Effector CD8-positive, alpha-beta T cell (primary cell): ENCODE results near the gene DIP2C.
"Not testable (repeated sequence)": the region's sequence is repeated elsewhere in the genome, so short reads cannot be mapped to it uniquely, and the experiment has no call there.

Source experiments
- DNase-seq: peaks from one replicate; lab custom pipeline; 2025; lab: John Stamatoyannopoulos, UW

Gene DIP2C

DNA sequence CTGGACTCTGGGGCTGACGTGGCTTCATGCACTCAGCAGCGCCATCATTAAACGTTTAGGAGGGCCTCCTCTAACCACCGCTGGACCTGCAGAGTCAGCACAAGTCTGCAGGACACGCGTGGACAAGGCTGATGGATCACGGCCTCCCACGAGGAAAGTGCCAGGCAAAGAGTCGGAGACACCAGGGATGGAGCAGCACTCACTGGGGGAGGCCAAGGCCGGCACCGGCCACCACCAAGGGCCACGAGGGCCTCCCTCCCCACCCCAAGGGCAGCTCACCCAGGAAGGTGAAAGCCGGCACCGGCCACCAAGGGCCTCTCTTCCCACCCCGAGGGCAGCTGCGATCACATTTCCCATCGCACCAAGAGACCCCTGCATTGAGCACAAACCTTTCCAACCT is 91.5 kb downstream of the DIP2C start:
- DNase-seq: no peak

DNA sequence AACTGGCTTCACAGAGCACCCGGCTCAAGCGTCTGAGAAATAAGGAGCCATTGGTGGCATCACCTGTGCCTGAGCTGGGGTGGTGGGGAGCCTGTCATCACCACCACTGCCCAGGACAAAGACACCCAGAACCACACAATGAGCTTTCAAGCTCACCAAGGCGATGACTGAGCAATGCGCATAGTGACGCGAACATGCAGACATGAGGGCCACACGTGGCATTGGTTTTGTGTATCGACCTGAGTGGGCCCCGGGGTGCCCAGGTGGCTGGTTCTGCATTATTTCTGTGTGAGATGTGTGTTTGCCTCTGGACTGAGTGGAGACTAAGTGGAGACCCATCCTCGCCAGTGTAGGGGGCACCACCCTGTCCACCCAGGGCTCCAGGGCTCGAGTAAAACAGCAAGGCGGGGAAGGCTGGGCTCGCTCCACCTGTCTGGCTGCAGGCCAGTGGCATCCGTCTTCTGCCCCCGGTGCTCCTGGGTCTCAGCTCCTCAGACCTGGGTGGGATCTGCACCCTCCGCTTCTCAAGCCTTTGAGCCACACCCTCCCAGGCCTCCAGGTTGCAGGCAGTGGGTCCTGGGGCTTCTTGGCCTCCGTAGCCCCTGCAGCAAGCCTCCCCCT is 92.6 kb downstream of the DIP2C start:
- DNase-seq: no peak

DNA sequence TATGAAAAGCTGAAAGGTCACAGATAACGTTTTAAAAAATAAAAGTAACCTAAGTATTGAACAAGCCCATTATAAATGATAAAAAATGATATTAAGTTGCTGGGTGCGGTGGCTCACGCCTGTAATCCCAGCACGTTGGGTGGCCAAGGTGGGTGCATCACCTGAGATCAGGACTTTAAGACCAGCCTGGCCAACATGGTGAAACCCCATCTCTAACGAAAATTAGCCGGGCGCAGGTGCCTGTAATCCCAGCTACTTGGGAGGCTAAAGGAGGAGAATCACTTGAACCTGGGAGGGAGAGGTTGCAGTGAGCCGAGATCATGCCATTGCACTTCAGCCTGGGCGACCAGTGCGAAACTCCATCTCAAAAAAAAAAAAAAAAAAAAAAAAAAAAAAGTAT is 93.3 kb downstream of the DIP2C start:
- not testable (repeated sequence) for DNase-seq

DNA sequence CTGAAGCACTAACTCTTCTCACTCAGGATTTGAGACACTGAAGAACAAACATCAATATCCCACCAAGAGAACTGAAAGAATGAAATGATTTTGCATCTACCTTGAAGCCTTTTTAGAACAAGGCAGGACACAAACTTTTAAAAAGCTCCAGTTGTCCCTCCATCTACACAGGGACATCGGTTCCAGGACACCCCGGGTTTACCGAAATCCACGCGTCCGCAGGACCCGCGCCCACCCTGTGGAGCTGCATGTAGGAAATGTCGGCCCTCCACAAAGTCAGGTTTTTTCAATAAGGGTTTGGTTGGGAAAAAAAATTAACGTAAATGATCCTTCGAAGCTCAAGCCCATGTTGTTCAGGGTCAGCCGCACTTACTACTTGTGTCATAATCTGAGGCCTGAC is 94.0 kb downstream of the DIP2C start:
- DNase-seq: no peak

DNA sequence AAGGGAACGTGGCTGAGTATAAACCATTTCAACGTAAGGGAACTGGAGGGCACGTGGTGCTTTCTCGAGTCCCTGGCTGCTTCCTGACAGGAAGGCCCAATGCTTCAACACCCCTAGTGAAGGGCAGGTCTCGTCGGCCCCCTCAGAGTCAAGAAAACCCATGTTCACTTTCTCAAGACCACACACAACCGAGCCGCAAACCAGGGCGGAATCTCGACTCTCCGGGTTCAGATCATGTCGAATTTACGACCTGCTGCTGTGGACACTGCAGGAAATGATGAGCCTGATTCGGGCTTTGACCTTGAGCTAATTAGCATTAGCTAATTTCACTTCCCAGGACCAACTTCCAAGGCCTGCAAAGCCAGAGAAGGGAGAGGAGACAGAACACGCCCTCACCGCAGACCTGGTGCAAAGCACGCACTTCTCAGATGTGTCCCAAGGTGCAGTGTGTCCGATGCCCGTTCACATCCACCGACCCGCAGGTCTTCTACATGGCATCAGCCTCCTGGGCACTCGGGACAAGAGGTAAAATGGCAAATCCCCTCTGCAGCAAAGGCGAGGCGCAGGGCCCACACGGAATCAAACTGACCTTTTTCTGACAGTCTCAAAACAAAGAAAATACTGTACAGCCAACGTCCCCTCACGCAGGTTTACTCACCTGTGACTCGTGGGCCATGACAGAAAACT is 94.7 kb downstream of the DIP2C start:
- no peak for DNase-seq

DNA sequence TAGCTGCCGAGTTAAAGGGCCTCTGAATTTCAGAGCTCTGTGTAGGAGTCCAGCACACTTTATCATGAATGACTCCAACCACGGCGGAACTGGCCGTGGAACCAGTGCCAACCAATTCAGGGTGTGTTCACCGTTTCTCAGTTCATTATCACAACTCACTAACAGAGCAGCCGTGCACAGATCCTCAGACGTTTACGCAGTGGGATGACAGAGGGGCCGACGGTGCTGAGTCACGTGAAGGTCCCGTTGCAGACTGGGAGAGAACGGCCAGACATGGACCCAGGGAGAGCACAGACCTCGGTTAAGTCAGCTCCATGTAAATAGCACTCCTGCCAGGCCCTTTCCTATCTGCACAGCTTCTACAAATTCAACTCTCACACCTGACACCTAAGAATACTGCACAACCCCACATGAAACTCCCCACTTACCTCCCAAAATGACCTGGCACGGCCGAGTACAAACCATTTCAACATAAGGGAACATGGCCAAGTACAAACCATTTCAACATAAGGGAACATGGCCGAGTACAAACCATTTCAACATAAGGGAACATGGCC is 95.5 kb downstream of the DIP2C start:
- no peak for DNase-seq

DNA sequence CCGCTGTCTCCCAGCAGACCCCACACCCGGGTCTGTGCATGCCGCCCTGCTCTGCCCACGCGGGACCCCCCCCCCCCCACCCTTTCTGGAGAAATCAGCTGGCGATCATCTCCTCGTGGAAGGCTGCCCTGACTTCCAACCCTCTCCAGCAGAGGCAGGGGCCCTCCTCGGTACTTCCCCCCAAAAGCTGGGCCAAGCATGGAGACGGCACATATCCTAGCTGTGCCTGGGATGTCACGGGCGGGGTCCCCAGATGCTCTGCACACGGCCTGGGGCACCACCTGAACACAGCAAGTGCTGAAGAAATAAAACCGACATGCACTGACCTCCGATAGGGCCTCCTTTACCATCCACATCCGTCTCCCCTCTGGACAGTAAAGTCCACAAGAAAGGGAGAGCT is 96.0 kb downstream of the DIP2C start:
- no peak for DNase-seq

DNA sequence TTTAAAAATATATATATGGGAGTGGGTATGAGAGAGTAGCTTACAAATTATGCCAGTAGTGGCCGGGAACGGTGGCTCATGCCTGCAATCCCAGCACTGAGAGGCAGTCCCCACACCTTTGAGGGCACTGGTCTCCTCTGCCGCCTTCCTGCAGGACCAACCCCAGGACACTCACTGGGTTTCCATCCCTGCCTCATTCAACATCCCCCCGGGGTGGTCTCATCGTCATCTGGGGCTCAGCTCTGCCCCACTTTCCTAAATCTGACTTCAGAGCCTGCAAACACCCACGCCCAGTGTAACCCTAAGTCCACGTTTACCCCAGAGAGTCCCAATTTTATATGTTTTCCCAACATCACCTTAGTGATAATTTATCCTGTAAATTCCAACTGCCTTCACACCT is 96.5 kb downstream of the DIP2C start:
- no peak for DNase-seq

DNA sequence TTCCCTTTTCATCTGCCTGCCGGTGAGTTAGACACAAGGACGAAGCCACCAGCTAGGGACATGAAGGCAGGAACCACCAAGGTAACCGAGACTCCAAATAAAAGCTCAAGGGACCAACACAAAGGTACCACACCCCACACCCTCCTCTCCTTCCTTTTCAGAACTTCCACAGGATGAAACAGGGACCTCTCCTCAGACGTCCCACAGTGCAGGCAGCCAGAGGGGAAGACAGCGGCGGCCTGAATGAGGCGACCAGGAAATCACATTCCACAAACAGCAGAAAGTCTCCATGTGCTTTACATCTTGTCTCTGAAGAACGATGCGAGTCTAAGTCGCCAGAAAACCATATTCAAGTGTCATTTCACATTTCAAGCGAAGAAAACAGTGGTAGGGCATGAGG is 97.8 kb downstream of the DIP2C start:
- no peak for DNase-seq

DNA sequence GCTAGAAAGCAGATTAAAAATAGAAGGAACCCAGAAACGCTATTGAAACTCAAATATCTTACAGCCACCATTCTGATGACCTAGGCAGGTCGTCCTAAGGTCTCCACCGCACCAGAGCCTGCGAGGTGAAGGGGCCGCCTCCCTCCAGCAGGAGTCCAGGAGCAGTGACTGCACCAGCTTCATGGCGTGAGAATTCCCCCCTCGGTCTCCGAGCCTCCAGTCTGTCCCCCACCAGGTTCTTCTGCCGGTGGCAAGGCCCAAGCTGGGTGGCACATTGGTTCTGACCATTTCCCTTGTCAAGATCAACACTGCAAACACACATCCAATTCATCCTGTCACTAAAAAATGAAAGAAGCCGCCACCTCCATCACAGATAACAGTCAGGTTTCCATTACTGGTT is 98.7 kb downstream of the DIP2C start:
- no peak for DNase-seq

DNA sequence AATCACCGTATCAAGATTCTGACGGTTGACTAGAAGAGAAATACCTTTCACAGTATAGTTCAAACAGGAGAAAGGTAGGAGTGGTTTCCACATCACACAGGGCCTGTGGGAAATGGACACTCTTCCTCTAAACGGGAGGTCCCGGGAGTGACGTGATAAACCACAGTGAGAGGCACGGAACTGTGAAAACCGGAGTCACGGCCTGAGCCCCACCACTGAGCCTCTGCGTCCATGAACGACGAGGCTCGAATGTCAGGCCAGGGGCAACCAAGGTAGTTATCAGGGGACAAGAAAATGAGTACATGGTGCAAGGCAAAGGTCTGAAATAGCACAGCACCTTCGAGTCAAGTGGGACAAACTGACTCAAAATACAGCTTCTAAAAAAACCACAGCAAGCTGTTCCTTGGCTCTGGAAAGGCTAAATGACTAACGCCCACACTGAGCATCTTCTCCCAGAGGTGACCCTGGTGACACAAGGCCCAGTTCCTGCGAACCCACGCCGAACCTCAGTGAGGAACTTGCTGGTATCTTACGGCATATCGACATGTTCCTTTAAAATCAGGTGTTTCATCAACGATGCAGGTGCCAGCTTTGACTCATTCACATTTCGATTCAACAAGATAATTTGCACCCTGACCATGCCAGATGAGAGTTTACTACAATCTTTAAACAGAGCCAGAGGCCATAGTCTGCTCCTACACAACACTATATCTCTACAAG is 99.3 kb downstream of the DIP2C start:
- no peak for DNase-seq

DNA sequence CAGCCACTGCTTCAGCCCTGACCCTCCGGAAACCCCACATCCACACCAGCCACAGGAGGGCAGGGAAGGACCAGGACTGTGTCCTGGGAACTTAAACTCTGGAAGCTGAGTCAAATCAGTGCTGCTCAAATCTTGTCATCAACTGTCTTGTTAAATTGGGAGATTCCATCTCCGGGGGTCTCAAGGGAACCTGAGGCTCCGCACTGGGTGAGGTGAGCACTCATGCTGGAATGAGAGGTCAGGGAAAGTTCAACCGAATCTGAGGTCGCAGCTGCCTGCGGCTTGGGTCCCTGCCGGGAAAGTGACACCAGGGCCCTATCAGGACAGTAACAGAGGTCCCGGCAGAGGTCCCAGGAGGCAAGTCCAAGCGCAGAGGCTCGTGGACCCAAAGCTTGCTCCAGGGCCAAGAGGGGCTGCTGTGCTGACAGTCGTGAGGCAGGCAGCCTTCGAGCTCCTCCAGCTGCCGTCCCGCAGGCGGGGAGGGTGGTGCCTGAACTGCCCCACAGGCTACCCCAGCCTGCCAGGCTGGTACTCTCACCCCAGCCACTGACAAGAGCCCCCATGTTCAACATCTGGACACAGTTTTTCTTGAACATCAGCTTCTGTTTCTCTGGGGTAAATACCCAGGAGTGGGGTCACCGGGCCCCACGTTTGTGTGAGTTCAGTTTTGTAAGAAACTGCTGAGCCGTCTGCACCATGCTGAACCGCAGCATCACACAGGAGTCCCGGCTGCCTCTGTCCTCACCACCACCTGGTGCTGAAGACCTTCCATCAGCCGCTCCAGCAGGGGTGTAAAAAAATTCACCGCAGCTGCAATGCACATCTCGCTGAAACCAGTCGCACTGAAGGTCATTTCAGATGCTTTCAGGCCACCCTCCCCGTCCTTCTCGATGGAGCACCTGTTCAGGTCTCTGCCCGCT is 101.0 kb downstream of the DIP2C start:
- no peak for DNase-seq

DNA sequence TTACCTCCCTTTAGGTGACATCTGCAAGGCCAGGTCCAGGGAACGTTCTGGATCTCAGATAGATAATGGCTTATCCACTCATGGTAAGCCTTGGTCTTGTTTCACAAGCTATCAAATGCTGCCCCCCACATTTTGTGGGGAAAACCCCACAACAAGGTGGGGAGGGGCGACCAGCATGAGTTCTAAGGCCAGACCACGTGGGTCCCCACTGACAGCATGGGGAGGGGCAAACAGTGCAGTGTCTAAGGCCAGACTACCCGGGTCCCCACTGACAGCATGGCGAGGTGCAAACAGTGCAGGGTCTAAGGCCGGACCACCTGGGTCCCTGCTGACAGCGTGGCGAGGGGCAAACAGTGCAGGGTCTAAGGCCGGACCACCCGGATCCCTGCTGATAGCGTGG is 102.8 kb downstream of the DIP2C start:
- no peak for DNase-seq

DNA sequence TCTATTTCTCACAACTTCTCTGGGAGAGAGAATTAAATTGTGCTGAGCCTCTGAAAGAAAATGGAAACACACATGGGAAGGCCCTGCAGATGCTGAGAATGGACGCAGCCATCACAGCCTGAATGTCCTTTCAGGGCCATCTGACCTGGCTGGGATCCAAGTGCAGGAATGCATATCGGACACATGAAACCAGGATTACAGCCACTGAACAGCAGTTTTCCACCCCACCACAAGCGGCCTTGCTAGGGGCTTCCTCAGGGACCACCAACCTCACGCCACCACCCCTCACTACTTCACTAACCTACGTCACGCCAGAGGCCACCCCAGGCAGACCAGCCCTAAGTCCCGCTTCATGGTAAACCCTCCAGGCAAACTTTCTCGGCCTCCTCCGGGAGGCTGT is 103.3 kb downstream of the DIP2C start:
- DNase-seq: no peak

DNA sequence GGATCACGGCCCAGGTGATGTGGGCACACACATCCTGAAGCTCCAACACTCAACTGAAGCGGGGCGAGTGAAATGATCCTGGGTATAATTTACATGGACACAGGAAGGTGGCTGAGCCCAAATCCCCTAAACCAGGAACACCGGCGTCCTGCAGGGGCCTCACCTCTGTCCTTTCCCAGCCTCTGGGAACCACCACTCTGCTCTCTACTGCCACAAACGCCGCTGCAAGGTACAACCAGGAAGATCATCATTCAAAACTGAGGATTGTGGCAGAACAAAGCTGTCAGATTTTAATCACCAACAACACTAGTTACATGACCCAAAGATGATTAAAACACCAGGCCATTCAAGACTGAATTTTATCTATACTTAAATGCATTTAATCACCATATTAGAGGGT is 104.0 kb downstream of the DIP2C start:
- DNase-seq: no peak

DNA sequence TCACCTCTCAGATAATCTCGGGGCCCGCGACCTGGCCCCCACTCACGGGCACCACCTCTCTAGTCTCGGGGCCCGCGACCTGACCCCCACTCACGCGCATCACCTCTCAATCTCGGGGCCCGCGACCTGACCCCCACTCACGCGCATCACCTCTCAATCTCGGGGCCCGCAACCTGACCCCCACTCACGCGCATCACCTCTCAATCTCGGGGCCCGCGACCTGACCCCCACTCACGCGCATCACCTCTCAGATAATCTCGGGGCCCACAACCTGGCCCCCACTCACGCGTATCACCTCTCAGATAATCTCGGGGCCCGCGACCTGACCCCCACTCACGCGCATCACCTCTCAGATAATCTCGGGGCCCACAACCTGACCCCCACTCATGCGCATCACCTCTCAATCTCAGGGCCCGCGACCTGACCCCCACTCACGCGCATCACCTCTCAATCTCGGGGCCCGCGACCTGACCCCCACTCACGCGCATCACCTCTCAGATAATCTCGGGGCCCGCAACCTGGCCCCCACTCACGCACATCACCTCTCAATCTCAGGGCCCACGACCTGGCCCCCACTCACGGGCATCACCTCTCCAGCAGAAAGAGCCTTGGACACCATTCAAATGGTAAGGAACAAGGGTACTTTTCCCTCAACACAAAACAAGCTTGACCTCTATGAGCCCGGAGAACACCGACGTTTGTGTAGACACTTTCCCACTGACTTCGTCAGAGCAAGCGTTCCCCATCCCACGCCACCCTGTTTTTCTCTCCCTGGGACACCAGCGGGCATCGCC is 104.8 kb downstream of the DIP2C start:
- not testable (repeated sequence) for DNase-seq

DNA sequence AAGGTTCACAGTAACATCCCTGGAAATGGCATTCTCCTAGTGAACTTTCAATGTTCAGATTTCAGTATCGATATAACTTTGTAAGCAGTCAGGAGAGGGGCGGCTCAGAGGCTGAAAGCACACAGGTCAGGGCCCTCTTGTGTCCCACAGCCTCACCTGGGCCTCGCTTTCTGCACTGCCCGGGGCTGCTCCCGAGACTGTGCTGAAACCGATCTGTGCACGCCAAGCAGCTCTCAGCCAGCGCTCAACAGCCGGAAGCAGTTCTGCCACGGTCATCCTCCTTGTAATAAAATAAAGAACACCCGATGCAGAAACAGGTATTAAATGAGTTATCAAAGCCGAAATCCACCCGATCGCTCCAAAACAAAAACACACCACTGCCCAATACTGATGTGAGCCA is 106.0 kb downstream of the DIP2C start:
- DNase-seq: no peak

DNA sequence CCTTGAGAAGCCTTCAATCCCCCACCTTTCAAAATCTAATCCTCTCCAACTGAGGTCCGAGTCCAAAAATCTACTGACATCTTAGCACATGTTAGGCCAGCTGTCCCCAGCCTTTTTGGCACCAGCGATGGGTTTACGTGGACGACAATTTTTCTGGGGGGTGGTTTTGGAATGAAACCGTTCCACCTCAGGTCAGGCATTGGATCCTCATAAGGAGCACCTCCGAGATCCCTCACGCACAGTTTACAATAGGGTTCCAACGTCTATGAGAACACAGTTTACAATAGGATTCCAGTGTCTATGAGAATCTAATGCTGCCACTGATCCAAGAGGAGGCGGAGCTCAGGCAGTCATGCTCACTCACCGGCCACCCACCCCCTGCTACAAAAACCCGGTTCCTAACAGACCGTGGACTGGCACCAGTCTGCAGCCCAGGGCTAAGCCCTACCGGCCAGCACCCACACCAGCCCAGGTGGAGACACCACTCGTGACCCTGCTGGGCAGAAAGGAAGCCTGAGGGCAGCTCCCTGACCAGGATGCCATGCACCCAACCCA is 107.6 kb downstream of the DIP2C start:
- no peak for DNase-seq

DNA sequence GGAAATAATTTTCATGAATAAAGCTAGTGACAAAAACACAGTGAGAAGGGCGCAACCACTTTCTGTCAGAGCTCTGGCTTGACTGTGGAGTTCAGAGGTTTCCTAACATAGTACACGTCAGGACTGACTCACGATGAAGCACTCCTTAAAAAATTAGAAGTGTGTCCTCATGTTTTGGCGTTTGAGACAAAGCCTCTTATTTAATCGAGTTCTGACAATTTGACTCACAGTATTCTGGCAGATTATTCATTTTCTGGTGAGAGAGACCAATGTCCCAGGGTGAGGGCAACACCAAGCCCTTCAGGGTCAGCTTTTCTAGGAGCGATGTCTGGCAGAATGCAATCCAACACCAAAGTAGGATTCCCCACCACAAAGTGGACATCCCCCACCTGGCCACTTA is 108.7 kb downstream of the DIP2C start:
- no peak for DNase-seq

DNA sequence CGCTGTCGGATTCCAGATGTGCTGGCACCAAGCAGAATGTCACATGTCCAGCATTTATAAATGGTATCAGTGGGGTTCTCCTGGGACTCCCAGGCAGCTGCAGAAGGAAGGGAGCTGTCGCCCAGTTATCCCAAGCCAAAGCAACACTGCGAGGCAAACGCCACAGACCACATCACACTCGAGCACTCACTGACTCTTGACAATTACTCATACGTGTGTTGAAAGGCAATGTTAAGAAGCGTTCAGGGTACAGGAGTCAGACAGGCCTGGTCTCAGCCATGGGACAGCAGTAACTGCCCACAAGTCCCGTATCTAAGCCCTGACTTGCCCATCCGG is 113.4 kb downstream of the DIP2C start:
- DNase-seq: no peak
